ENCODE measurements around the gene CLNK. TPM values are rescaled to one million over a fixed set of nuclear protein-coding genes. Genes with fewer than 3 reads are reported as not detected.

CLNK gene
- total RNA-seq, 2 experiments from 2014 or later, result 0.05 to 0.17 TPM

DNA sequence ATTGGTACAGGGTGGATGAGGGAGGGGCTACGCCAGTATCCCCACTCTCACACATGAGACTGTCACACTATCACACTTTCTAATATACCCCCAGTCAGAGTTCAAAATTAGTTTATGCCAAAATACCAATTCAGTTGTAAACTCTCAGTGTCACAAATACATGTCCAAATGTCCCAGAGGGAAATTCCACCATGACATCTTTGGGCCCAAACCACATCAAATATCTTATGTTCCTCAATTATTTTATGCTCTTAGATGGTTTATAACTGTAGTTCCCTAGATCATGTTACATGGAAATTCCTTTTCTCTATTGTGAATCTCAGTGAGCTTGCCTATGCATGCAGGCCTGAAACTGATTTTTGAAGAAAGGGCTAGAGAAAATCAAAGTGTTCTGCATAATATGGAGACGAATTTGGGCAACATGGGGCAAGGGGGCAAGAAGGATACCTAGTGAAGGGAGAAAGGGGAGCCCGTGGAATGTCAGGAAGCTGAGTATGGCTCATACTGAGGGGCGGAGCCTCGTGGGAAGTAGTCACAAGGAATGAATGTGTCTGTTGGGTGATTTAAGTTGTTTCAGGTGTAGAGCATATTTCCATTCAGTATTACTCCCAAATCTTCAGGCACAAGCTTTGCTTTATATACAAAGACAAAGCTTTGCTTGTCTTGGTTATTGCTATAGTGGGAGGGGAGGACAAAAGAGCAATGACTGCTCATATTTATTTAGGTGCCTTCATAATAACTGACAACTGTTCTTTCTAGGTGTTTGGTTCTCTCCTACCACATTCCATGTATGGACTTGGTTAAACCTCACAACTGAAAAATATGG lies 40.8 kb downstream of the CLNK start:
- H3K27me3 ChIP-seq (ENCODE audit: control insufficient read depth in 1 of 2, insufficient read depth in 2 of 2, low read length in 2 of 2), result no peaks in the 10 kb centered on the region
- Mint-ChIP-seq H3K27ac (no peak overlapping the region), H3K9me3 (no peaks in the 10 kb centered on the region), H3K4me3 (no peak overlapping the region), H3K27me3 (peaks cover 5% of the 10 kb centered on the region), H3K4me1 (ENCODE audit: low read depth) (peaks cover 12% of the 10 kb centered on the region), H3K36me3 (ENCODE audit: low read depth) (no peaks in the 10 kb centered on the region)
- ChIA-PET CTCF (no interaction called here), POLR2A (no interaction called here)
- ATAC-seq (ENCODE audit: poor library complexity) (no peak), DNase-seq (no peak)
- TF ChIP-seq, protein P1, sequence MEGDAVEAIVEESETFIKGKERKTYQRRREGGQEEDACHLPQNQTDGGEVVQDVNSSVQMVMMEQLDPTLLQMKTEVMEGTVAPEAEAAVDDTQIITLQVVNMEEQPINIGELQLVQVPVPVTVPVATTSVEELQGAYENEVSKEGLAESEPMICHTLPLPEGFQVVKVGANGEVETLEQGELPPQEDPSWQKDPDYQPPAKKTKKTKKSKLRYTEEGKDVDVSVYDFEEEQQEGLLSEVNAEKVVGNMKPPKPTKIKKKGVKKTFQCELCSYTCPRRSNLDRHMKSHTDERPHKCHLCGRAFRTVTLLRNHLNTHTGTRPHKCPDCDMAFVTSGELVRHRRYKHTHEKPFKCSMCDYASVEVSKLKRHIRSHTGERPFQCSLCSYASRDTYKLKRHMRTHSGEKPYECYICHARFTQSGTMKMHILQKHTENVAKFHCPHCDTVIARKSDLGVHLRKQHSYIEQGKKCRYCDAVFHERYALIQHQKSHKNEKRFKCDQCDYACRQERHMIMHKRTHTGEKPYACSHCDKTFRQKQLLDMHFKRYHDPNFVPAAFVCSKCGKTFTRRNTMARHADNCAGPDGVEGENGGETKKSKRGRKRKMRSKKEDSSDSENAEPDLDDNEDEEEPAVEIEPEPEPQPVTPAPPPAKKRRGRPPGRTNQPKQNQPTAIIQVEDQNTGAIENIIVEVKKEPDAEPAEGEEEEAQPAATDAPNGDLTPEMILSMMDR (IDR thresholded peaks at IDR 0.05), result no peak
- peaks cover 3% of the 10 kb centered on the region for H3K4me1 ChIP-seq (ENCODE audit: insufficient read depth, low read length)
- no peak overlapping the region for H3K27ac ChIP-seq (ENCODE audit: low read depth in 1 of 2, low read length in 2 of 2)
- no peaks in the 10 kb centered on the region for H3K36me3 ChIP-seq (ENCODE audit: insufficient read depth, low read length)
- intact Hi-C loops (cut with DNase I, micrococcal nuclease), result no loop called here
- H3K4me3 ChIP-seq (ENCODE audit: low read length), result no peak overlapping the region
- H3K9me3 ChIP-seq (ENCODE audit: control insufficient read depth in 1 of 2, insufficient read depth in 1 of 2, low read length in 2 of 2), result no peaks in the 10 kb centered on the region

DNA sequence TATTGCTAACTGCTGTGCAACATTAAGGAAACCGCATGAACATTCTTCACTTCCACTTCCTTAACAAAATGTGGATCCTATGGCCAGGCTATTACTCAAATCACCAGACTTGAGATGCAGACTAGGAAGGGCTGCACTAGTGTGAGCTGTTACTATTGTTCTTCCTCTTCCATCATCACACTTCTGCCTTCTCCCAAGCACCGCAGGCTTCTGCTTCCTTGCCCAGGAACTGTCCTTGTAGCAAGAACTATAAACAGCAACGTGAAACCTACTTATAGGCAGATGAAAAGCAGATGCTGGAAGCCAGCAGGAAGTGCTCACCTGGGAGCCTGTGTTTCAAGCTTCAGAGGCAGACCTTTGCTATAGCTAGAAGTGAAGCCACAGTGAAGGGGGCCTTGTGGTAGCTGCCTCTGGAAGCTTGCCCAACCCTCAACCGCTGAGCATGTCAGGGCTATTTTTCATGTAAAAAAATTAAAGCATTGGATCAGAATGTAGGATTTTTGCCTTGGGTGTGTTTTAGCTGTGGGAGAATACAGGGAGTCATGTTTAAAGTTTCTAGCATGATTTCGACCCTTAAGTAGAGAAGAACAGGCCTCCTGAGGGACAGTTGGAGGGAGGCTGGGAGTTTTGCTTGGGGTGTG lies 43.9 kb downstream of the CLNK start:
- Histone ChIP-seq H3K9me3 (ENCODE audit: control insufficient read depth in 1 of 2, insufficient read depth in 1 of 2, low read length in 2 of 2) (no peaks in the 10 kb centered on the region), H3K27me3 (ENCODE audit: control insufficient read depth in 1 of 2, insufficient read depth in 2 of 2, low read length in 2 of 2) (no peaks in the 10 kb centered on the region), H3K27ac (ENCODE audit: low read depth in 1 of 2, low read length in 2 of 2) (no peak overlapping the region), H3K36me3 (ENCODE audit: insufficient read depth, low read length) (no peaks in the 10 kb centered on the region), H3K4me1 (ENCODE audit: insufficient read depth, low read length) (peaks cover 3% of the 10 kb centered on the region), H3K4me3 (ENCODE audit: low read length) (no peak overlapping the region)
- no peaks in the 10 kb centered on the region for H3K9me3 Mint-ChIP-seq
- no peaks in the 10 kb centered on the region for H3K27me3 Mint-ChIP-seq
- H3K4me3 Mint-ChIP-seq, result no peak overlapping the region
- intact Hi-C loops (cut with DNase I, micrococcal nuclease), result no loop called here
- ChIA-PET CTCF (no interaction called here), POLR2A (no interaction called here)
- peak overlapping the region; percentile 12 for H3K27ac Mint-ChIP-seq
- ATAC-seq (ENCODE audit: poor library complexity) (no peak), DNase-seq (peak in 3 of 14 experiments; percentile 27 to 51 (median 36))
- TF ChIP-seq, protein P1 (IDR thresholded peaks at IDR 0.05), result no peak
- peaks cover 12% of the 10 kb centered on the region for H3K4me1 Mint-ChIP-seq (ENCODE audit: low read depth)
- no peaks in the 10 kb centered on the region for H3K36me3 Mint-ChIP-seq (ENCODE audit: low read depth)

DNA sequence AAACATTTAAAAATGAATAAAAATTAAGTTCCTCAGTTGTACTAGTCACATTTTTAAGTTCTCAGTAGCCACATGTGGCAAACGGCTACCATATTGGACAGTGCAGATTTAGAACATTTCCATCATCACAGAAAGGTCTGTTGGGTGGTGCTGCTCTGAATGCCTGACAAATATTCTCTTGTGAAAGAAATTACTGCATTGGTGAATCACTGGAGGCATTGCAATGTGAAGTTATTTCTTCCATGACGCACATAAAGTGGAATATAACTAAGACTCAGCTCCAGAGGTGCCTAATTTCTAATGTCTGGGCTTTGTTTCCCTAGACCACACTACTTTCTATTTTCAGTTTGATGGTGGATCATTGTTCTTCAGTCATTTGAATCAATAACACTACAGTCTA lies 44.9 kb downstream of the CLNK start:
- ChIA-PET CTCF (no interaction called here), POLR2A (no interaction called here)
- Mint-ChIP-seq H3K27me3 (no peaks in the 10 kb centered on the region), H3K4me3 (no peak overlapping the region), H3K36me3 (ENCODE audit: low read depth) (no peaks in the 10 kb centered on the region), H3K9me3 (no peaks in the 10 kb centered on the region), H3K27ac (no peak overlapping the region), H3K4me1 (ENCODE audit: low read depth) (peaks cover 12% of the 10 kb centered on the region)
- TF ChIP-seq, protein P1 (IDR thresholded peaks at IDR 0.05), result no peak
- H3K36me3 ChIP-seq (ENCODE audit: insufficient read depth, low read length), result no peaks in the 10 kb centered on the region
- peaks cover 3% of the 10 kb centered on the region for H3K4me1 ChIP-seq (ENCODE audit: insufficient read depth, low read length)
- no peak overlapping the region for H3K27ac ChIP-seq (ENCODE audit: low read depth in 1 of 2, low read length in 2 of 2)
- no peaks in the 10 kb centered on the region for H3K9me3 ChIP-seq (ENCODE audit: control insufficient read depth in 1 of 2, insufficient read depth in 1 of 2, low read length in 2 of 2)
- ATAC-seq (ENCODE audit: poor library complexity) (no peak), DNase-seq (no peak)
- no peaks in the 10 kb centered on the region for H3K27me3 ChIP-seq (ENCODE audit: control insufficient read depth in 1 of 2, insufficient read depth in 2 of 2, low read length in 2 of 2)
- no peak overlapping the region for H3K4me3 ChIP-seq (ENCODE audit: low read length)
- intact Hi-C loops (cut with DNase I, micrococcal nuclease), result no loop called here

Measured in CD4-positive, alpha-beta T cell (primary cell).